Measurements from ENCODE around the gene CATSPERB.
"Not testable (repeated sequence)": the region's sequence is repeated elsewhere in the genome, so short reads cannot be mapped to it uniquely, and the experiment has no call there.

Gene CATSPERB

DNA sequence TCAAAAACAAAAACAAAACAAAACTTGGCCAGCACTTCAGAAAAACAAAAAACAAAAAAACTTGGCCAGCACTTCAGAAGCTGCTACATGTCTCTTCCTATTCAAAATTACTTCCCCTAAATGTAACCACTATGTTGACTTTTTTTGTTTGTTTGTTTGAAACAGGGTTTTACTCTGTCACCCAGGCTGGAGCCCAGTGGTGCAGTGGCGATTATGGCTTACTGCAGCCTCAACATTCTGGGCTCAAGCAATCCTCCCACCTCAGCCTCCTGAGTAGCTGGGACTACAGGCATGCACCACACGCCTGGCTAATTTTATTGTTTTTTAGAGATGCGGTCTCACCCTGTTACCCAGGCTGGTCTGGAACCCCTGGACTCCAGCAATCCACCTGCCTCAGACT lies 183.8 kb downstream of the CATSPERB start:
- DNase-seq, result no peak
- TF ChIP-seq, protein P1, sequence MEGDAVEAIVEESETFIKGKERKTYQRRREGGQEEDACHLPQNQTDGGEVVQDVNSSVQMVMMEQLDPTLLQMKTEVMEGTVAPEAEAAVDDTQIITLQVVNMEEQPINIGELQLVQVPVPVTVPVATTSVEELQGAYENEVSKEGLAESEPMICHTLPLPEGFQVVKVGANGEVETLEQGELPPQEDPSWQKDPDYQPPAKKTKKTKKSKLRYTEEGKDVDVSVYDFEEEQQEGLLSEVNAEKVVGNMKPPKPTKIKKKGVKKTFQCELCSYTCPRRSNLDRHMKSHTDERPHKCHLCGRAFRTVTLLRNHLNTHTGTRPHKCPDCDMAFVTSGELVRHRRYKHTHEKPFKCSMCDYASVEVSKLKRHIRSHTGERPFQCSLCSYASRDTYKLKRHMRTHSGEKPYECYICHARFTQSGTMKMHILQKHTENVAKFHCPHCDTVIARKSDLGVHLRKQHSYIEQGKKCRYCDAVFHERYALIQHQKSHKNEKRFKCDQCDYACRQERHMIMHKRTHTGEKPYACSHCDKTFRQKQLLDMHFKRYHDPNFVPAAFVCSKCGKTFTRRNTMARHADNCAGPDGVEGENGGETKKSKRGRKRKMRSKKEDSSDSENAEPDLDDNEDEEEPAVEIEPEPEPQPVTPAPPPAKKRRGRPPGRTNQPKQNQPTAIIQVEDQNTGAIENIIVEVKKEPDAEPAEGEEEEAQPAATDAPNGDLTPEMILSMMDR (IDR thresholded peaks at IDR 0.05; ENCODE audit: low read depth, low read length), result no peak
- H3K27me3 ChIP-seq, result peaks cover 6% of the 10 kb centered on the region

DNA sequence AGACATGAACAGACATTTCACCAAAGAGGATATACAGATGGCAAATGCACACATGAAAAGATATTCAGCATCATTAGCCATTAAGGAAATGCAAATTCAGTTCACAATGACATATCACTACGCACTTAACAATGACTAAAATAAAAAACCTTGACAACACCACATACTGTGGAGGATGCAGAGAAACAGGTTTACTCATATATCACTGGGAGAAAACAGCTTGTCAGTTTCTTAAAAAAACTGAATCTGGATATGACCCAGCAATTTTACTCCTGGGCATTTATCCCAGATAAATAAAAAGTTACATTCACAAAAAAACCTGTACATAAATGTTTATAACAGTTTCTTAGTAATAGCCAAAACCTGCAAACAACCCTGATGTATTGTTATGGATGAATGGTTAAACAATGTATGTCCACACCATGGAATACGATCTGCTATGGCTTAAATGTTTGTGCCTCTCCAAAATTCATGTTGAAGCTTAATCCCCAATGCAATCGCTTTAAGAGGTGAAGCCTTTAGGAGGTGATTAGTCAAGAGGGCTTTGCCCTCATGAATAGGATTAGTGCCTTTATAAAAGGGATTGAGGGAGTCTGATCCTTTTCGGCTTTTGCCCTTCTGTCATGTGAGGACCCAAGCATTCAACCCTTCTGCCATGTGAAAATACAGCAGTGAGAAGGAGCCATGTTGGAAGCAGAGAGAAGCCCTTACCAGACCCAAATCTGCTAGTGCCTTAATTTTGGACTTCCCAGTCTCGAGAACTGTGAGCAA lies 185.8 kb downstream of the CATSPERB start:
- H3K9me3 ChIP-seq, result no peaks in the 10 kb centered on the region
- no peak for DNase-seq
- no peaks in the 10 kb centered on the region for H3K4me1 ChIP-seq
- no peak overlapping the region for H3K4me3 ChIP-seq (ENCODE audit: low read depth, low read length)
- TF ChIP-seq, protein P1 (IDR thresholded peaks at IDR 0.05; ENCODE audit: low read depth, low read length), result no peak
- H3K27me3 ChIP-seq, result peaks cover 6% of the 10 kb centered on the region
- no peaks in the 10 kb centered on the region for H3K36me3 ChIP-seq

More for the DNA sequence above, 183.8 kb downstream of the CATSPERB start:
- Histone ChIP-seq H3K4me3 (ENCODE audit: low read depth, low read length) (no peak overlapping the region), H3K36me3 (no peaks in the 10 kb centered on the region), H3K4me1 (no peaks in the 10 kb centered on the region), H3K9me3 (no peaks in the 10 kb centered on the region)

DNA sequence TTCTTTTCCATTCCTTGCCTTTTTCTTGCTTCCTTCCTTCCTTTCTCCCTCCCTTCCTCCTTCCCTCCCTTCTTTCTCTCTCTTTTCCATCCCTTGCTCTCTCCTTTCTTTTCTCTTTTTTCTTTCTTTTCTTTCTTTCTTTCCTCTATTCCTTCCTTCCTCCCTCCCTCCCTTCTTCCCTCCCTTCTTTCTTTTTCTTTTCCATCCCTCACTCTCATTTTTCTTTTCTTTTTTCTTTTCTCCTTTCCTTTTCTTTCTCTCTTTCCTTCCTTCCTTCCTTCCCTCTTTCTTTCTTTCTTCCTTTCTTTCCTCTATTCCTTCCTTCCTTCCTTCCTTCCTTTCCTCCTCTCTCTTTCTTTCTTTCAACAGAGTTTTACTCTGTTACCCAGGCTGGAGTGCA lies 186.7 kb downstream of the CATSPERB start:
- H3K4me1 ChIP-seq, result no peaks in the 10 kb centered on the region
- peaks cover 6% of the 10 kb centered on the region for H3K27me3 ChIP-seq
- H3K36me3 ChIP-seq, result no peaks in the 10 kb centered on the region
- H3K9me3 ChIP-seq, result no peaks in the 10 kb centered on the region
- H3K4me3 ChIP-seq (ENCODE audit: low read depth, low read length), result no peak overlapping the region
- TF ChIP-seq, protein P1 (IDR thresholded peaks at IDR 0.05; ENCODE audit: low read depth, low read length), result no peak
- no peak for DNase-seq

DNA sequence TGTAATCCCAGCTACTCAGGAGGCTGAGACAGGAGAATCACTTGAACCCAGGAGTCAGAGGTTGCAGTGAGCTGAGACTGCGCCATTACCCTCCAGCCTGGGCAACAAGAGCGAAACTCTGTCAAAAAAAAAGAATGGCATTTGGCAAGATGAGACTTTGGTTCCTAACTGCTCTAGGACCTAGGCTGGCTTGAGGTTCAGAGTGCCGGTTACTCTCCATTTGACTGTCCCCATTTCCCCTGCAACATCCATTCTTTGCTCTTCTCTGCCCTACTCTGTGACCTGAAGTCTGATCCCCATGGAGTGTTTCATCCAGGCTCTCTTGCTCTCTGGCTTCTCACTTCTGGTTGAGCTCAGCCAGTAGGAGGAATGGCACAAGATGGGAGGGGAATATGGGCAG lies 195.6 kb downstream of the CATSPERB start:
- H3K36me3 ChIP-seq, result no peaks in the 10 kb centered on the region
- TF ChIP-seq, protein P1 (IDR thresholded peaks at IDR 0.05; ENCODE audit: low read depth, low read length), result no peak
- H3K9me3 ChIP-seq, result no peaks in the 10 kb centered on the region
- no peak overlapping the region for H3K4me3 ChIP-seq (ENCODE audit: low read depth, low read length)
- H3K27me3 ChIP-seq, result peaks cover 19% of the 10 kb centered on the region
- H3K4me1 ChIP-seq, result no peaks in the 10 kb centered on the region
- no peak for DNase-seq

DNA sequence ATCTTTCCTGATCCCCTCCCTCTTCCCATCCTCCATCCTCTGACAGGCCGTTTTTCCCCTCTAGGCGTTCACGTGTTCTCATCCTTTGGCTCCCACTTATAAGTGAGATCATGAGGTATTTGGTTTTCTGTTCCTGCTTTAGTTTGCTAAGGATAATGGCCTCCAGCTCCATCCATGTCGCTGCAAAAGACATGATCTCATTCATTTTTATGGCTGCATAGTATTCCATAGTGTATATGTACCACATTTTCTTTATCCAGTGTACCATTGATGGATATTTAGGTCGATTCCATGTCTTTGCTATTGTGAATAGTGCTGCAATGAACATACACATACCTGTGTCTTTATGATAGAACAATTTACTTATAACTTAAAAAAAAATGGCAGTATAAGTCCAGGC lies 197.8 kb downstream of the CATSPERB start:
- not testable (repeated sequence) for H3K36me3 ChIP-seq; H3K4me1 ChIP-seq; H3K4me3 ChIP-seq (ENCODE audit: low read depth, low read length); DNase-seq; H3K9me3 ChIP-seq
- H3K27me3 ChIP-seq, result peaks cover 19% of the 10 kb centered on the region

DNA sequence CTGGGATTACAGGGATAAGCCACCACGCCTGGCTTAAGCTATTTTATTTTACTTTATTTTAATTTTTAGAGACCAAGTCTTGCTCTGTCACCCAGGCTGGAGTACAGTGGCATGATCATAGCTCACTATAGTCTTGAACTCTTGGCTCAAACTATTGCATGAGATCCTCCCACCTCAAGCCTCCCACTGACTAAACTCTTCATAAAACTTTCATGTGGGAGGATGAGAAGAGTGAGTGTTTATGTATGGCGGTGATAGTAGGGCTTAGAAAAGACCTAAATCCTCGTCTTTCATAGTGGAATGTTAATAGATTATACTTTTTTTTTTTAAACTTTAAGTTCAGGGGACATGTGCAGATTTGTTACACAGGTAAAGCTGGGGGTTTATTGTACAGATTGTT lies 198.3 kb downstream of the CATSPERB start:
- DNase-seq, result no peak
- Histone ChIP-seq H3K36me3 (no peaks in the 10 kb centered on the region), H3K27me3 (peaks cover 19% of the 10 kb centered on the region), H3K9me3 (no peaks in the 10 kb centered on the region), H3K4me1 (no peaks in the 10 kb centered on the region), H3K4me3 (ENCODE audit: low read depth, low read length) (no peak overlapping the region)
- TF ChIP-seq, protein P1 (IDR thresholded peaks at IDR 0.05; ENCODE audit: low read depth, low read length), result no peak
